ENCODE data around the gene PHOSPHO2. TPM values are rescaled to one million over a fixed set of nuclear protein-coding genes. Genes with fewer than 3 reads are reported as not detected.

The PHOSPHO2 gene
- total and polyA plus RNA-seq, 8 donors, result 1.3 to 22.0 (median 3.9) TPM

DNA sequence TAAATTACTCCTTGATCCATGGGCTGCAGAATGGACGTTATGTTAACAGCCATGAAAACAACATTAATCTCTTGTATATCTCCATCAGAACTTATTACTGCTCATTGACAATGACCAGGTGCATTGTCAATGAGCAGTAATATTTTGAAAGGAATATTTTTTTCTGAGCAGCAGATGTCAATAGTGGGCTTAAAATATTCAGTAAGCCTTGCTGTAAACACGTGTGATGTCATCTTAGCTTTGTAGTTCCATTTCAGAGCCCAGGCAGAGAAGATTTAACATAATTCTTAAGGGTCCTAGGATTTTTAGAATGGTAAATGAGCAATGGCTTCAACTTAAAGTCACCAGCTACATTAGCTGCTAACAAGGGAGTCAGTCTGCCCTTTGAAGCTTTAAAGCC, 26.7 kb upstream of the PHOSPHO2 start:
- no peak overlapping the region for H3K27ac ChIP-seq
- no peak for DNase-seq
- H3K9me3 ChIP-seq, result no peaks in the 10 kb centered on the region
- intact Hi-C loops (cut with DNase I; ENCODE audit: low total_unique reads), result no loop called here
- H3K27me3 ChIP-seq, result no peaks in the 10 kb centered on the region
- no peaks in the 10 kb centered on the region for H3K36me3 ChIP-seq
- WGBS, 5 donors, result 34 to 44% (median 38%) methylated on average over 2 of the region's 2 CpGs
- TF ChIP-seq POLR2AphosphoS5 (IDR thresholded peaks at IDR 0.05) (no peak), POLR2A (IDR thresholded peaks at IDR 0.05) (no peak), EP300 (IDR thresholded peaks at IDR 0.05) (no peak)
- TF ChIP-seq, protein P1, sequence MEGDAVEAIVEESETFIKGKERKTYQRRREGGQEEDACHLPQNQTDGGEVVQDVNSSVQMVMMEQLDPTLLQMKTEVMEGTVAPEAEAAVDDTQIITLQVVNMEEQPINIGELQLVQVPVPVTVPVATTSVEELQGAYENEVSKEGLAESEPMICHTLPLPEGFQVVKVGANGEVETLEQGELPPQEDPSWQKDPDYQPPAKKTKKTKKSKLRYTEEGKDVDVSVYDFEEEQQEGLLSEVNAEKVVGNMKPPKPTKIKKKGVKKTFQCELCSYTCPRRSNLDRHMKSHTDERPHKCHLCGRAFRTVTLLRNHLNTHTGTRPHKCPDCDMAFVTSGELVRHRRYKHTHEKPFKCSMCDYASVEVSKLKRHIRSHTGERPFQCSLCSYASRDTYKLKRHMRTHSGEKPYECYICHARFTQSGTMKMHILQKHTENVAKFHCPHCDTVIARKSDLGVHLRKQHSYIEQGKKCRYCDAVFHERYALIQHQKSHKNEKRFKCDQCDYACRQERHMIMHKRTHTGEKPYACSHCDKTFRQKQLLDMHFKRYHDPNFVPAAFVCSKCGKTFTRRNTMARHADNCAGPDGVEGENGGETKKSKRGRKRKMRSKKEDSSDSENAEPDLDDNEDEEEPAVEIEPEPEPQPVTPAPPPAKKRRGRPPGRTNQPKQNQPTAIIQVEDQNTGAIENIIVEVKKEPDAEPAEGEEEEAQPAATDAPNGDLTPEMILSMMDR (IDR thresholded peaks at IDR 0.05), result no peak
- H3K4me3 ChIP-seq, result no peak overlapping the region
- H3K4me1 ChIP-seq, result peaks cover 0 to 17% (median 9%) of the 10 kb centered on the region in 4 donors

DNA sequence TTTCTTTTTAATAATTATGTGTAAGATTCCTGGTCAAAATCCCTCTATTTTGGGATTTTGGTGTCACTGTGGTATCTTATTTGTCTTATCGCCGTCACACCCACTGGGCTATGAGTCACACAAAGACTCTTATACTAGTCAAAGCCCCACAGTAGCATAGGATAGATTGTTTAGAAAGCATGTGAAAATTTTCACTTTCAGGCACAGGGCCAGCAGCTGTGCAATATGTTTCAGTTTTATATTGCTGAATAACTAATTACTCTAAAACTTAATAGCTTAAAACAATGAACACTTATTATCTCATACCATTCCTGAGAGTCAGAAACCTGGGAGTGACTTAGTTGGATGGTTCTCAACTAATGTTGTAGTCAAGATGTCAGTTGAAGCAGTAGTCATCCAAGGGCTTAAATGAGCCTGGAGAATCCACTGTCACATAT, 24.0 kb upstream of the PHOSPHO2 start:
- H3K9me3 ChIP-seq, result no peaks in the 10 kb centered on the region
- peaks cover 0 to 14% (median 7%) of the 10 kb centered on the region in 4 donors for H3K4me1 ChIP-seq
- intact Hi-C loops (cut with DNase I; ENCODE audit: low total_unique reads), result no loop called here
- no peaks in the 10 kb centered on the region for H3K36me3 ChIP-seq
- no peak overlapping the region for H3K27ac ChIP-seq
- DNase-seq, result peak in 1 of 2 donors; percentile 33
- H3K27me3 ChIP-seq, result no peaks in the 10 kb centered on the region
- no peak overlapping the region for H3K4me3 ChIP-seq
- no peak for TF ChIP-seq EP300 (IDR thresholded peaks at IDR 0.05)
- TF ChIP-seq, protein P1 (IDR thresholded peaks at IDR 0.05), result no peak
- TF ChIP-seq POLR2A (IDR thresholded peaks at IDR 0.05), result no peak
- no peak for TF ChIP-seq POLR2AphosphoS5 (IDR thresholded peaks at IDR 0.05)
- WGBS, 5 donors, result 31 to 54% (median 39%) methylated on average over 2 of the region's 2 CpGs

DNA sequence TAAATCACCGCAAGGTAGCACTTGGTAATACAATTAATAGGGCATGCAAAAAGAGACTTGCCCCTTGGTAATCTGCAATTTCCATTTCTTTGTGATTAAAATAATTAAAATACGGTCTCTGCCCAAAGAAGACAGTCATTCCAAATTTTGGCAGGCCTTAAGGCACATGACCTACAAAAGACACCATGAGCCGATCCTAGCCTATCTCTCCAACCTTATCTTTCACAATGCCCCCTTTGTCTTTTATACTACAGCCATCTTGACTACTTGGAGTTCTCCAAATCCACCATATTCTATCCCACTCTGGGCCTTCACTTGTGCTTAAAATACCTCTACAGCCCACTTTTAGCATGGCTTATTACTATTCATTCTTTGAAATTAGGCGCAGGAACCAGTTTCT, 23.3 kb upstream of the PHOSPHO2 start:
- DNase-seq, result no peak
- Histone ChIP-seq H3K4me3 (no peak overlapping the region), H3K27me3 (no peaks in the 10 kb centered on the region), H3K27ac (no peak overlapping the region), H3K4me1 (peaks cover 0 to 11% (median 4%) of the 10 kb centered on the region in 4 donors), H3K9me3 (no peaks in the 10 kb centered on the region), H3K36me3 (no peaks in the 10 kb centered on the region)
- 92 to 95% (median 94%) methylated on average over 4 of the region's 4 CpGs for WGBS, 5 donors
- TF ChIP-seq, protein P1 (IDR thresholded peaks at IDR 0.05), result no peak
- no peak for TF ChIP-seq POLR2A (IDR thresholded peaks at IDR 0.05)
- TF ChIP-seq EP300 (IDR thresholded peaks at IDR 0.05), result no peak
- no peak for TF ChIP-seq POLR2AphosphoS5 (IDR thresholded peaks at IDR 0.05)
- intact Hi-C loops (cut with DNase I; ENCODE audit: low total_unique reads), result no loop called here

DNA sequence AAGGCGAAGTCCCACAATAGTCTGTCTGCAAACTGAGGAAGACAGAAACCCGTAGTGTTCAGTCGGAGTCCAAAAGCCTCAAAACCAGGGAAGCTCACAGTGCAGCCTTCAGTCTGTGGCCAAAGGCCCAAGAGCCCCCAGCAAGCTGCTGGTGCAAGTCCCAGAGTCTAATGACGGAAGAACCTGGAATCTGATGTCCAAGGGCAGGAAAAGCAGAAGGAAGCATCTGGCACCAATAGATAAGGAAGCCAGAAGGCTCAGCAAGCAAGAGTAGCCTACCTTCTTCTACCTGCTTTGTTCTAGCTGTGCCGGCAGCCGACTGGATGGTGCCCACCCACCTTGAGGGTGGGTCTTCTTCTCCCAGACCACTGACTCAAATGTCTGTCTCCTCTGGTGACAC, 21.9 kb upstream of the PHOSPHO2 start:
- intact Hi-C loops (cut with DNase I; ENCODE audit: low total_unique reads), result no loop called here
- Histone ChIP-seq H3K36me3 (no peaks in the 10 kb centered on the region), H3K4me3 (no peak overlapping the region), H3K4me1 (peaks cover 0 to 11% (median 4%) of the 10 kb centered on the region in 4 donors), H3K27ac (no peak overlapping the region), H3K27me3 (no peaks in the 10 kb centered on the region), H3K9me3 (no peaks in the 10 kb centered on the region)
- no peak for DNase-seq
- 75 to 90% (median 84%) methylated on average over 5 to 6 of the region's 6 CpGs for WGBS, 5 donors
- TF ChIP-seq POLR2AphosphoS5 (IDR thresholded peaks at IDR 0.05), result no peak
- no peak for TF ChIP-seq POLR2A (IDR thresholded peaks at IDR 0.05)
- TF ChIP-seq, protein P1 (IDR thresholded peaks at IDR 0.05), result no peak
- TF ChIP-seq EP300 (IDR thresholded peaks at IDR 0.05), result no peak

Data from stomach (tissue), 9 donors.